OCI-LY1 (cell line): ENCODE measurements around the gene MIAT.

Experiments used
- EZH2 ChIP-seq: fragments of 200-600 bp; sonication (generic), shearing (Covaris generic); IDR thresholded peaks from 2 replicates; pipeline ENCODE4 v1.8.0; 2017; ENCODE audit warnings: borderline replicate concordance, mixed run types, mild to moderate bottlenecking, antibody characterized with exemption, low read length, moderate library complexity, mixed read lengths
- TF ChIP-seq, protein P1 (sequence below): fragments of 200-600 bp; sonication (generic), shearing (Covaris generic); IDR thresholded peaks from 2 replicates; pipeline ENCODE4 v1.5.1; 2017; ENCODE audit warnings: mild to moderate bottlenecking, antibody characterized with exemption, low read length, moderate library complexity, mixed read lengths

DNA sequence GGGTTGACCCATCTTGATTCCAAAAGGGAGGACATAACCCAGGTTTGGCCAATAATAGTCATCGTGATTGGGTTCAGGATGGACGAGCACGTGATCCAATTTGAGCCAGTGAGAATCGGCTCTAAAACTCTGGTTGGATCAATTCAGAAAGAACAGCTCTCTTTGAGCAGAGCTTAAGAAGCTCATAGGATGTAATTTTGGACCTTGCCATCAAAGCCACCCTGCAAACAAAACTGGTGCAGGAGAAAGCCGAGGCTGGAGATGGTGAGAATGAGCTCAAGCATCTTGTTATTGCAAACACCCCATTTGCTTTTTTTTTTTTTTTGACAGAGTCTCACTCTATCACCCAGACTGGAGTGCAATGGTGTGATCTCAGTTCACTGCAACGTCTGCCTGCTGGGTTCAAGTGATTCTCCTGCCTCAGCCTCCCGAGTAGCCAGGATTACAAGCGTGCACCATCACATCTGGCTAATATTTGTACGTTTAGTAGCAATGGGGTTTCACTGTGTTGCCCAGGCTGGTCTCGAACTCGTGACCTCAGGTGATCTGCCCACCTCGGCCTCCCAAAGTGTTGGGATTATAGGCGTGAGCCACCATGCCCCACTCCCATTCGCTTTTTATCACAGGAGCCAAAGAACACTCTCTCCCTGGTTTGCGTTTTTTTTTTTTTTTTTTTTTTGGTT is 13.8 kb upstream of the MIAT start:
- TF ChIP-seq, protein P1, sequence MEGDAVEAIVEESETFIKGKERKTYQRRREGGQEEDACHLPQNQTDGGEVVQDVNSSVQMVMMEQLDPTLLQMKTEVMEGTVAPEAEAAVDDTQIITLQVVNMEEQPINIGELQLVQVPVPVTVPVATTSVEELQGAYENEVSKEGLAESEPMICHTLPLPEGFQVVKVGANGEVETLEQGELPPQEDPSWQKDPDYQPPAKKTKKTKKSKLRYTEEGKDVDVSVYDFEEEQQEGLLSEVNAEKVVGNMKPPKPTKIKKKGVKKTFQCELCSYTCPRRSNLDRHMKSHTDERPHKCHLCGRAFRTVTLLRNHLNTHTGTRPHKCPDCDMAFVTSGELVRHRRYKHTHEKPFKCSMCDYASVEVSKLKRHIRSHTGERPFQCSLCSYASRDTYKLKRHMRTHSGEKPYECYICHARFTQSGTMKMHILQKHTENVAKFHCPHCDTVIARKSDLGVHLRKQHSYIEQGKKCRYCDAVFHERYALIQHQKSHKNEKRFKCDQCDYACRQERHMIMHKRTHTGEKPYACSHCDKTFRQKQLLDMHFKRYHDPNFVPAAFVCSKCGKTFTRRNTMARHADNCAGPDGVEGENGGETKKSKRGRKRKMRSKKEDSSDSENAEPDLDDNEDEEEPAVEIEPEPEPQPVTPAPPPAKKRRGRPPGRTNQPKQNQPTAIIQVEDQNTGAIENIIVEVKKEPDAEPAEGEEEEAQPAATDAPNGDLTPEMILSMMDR: no peak
- TF ChIP-seq EZH2: no peak
